Hindlimb muscle (tissue), 1 donor: Measurements from ENCODE around the gene PDE6H. TPM values are rescaled to one million over a fixed set of nuclear protein-coding genes. Genes with fewer than 3 reads are reported as not detected.

Experiments
- DNase-seq: peaks from one replicate; pipeline ENCODE4 v3.0.0-alpha.2; 2013
- polyA plus RNA-seq: library from polyadenylated mRNA; unstranded; fragments of 120-200 nt; gene quantifications from one replicate; pipeline ENCODE4 v1.2.1, GENCODE V29; 2013; ENCODE audit not compliant: insufficient read length

Gene PDE6H
- polyA plus RNA-seq, 1 donor, result not detected

- no peak for DNase-seq
Measured at GRCh38 chr12:14976658-14977057, 3.8 kb downstream of the PDE6H start.

GRCh38 chr12:14979468-14979867, 6.6 kb downstream of the PDE6H start:
- no peak for DNase-seq

GRCh38 chr12:14981049-14981448, 8.2 kb downstream of the PDE6H start:
- no peak for DNase-seq

- no peak for DNase-seq
Measured at GRCh38 chr12:14982562-14982961, 9.7 kb downstream of the PDE6H start.

- DNase-seq, result no peak
Measured at GRCh38 chr12:14982991-14983390, 10.1 kb downstream of the PDE6H start.

GRCh38 chr12:14984036-14984435, 11.2 kb downstream of the PDE6H start:
- DNase-seq, result no peak

- DNase-seq, result no peak
Measured at GRCh38 chr12:14984766-14985285, 12.0 kb downstream of the PDE6H start.

- no peak for DNase-seq
Measured at GRCh38 chr12:14986449-14986848, 13.6 kb downstream of the PDE6H start.

- no peak for DNase-seq
Measured at GRCh38 chr12:14988035-14988434, 15.2 kb downstream of the PDE6H start.

- DNase-seq, result no peak
Measured at GRCh38 chr12:14989790-14990189, 16.9 kb downstream of the PDE6H start.

GRCh38 chr12:14991069-14991468, 18.2 kb downstream of the PDE6H start:
- DNase-seq, result no peak

GRCh38 chr12:14992673-14993072, 19.8 kb downstream of the PDE6H start:
- DNase-seq, result no peak

- no peak for DNase-seq
Measured at GRCh38 chr12:14993117-14993516, 20.3 kb downstream of the PDE6H start.

- no peak for DNase-seq
Measured at GRCh38 chr12:14993537-14994266, 20.9 kb downstream of the PDE6H start.

- no peak for DNase-seq
Measured at GRCh38 chr12:14994610-14995009, 21.8 kb downstream of the PDE6H start.

- DNase-seq, result no peak
Measured at GRCh38 chr12:14995583-14996425, 23.0 kb downstream of the PDE6H start.

- DNase-seq, result no peak
Measured at GRCh38 chr12:14997998-14998397, 25.2 kb downstream of the PDE6H start.

GRCh38 chr12:14999021-14999694, 26.3 kb downstream of the PDE6H start:
- no peak for DNase-seq

- DNase-seq, result no peak
Measured at GRCh38 chr12:14999695-15000365, 27.0 kb downstream of the PDE6H start.

GRCh38 chr12:15000575-15000974, 27.7 kb downstream of the PDE6H start:
- no peak for DNase-seq

- peak; percentile 38 for DNase-seq
Measured at GRCh38 chr12:15001733-15002382, 29.0 kb downstream of the PDE6H start.

- no peak for DNase-seq
Measured at GRCh38 chr12:15004421-15004820, 31.6 kb downstream of the PDE6H start.
